COLO668 (cell line): ENCODE results near the gene SLC5A3.

Source experiments
- DNase-seq: peaks from one replicate; lab custom pipeline; 2025; ENCODE audit not compliant: unreplicated experiment; lab: John Stamatoyannopoulos, UW

SLC5A3 gene

GRCh38 chr21:34065027-34065426 lies 8.4 kb upstream of the SLC5A3 start:
- DNase-seq: no peak

- DNase-seq: no peak
Measured at GRCh38 chr21:34071683-34072082, 1.7 kb upstream of the SLC5A3 start.

GRCh38 chr21:34072145-34073031 lies 990 bp upstream of the SLC5A3 start:
- DNase-seq: no peak

GRCh38 chr21:34073749-34074282 lies 438 bp downstream of the SLC5A3 start:
- DNase-seq: peak; percentile 81

- DNase-seq: no peak
Measured at GRCh38 chr21:34074283-34075090, 1.1 kb downstream of the SLC5A3 start.

GRCh38 chr21:34075091-34075425 lies 1.7 kb downstream of the SLC5A3 start:
- DNase-seq: no peak

- DNase-seq: no peak
Measured at GRCh38 chr21:34075760-34076660, 2.6 kb downstream of the SLC5A3 start.

GRCh38 chr21:34076835-34077234 lies 3.5 kb downstream of the SLC5A3 start:
- DNase-seq: no peak

GRCh38 chr21:34077888-34078287 lies 4.5 kb downstream of the SLC5A3 start:
- no peak for DNase-seq

- DNase-seq: no peak
Measured at GRCh38 chr21:34078915-34079314, 5.5 kb downstream of the SLC5A3 start.

- no peak for DNase-seq
Measured at GRCh38 chr21:34080710-34081109, 7.3 kb downstream of the SLC5A3 start.

GRCh38 chr21:34082769-34083168 lies 9.4 kb downstream of the SLC5A3 start:
- DNase-seq: no peak

GRCh38 chr21:34083357-34083756 lies 10.0 kb downstream of the SLC5A3 start:
- DNase-seq: no peak

GRCh38 chr21:34085129-34085528 lies 11.8 kb downstream of the SLC5A3 start:
- DNase-seq: no peak

GRCh38 chr21:34086887-34087306 lies 13.5 kb downstream of the SLC5A3 start:
- no peak for DNase-seq

- DNase-seq: no peak
Measured at GRCh38 chr21:34088752-34089151, 15.4 kb downstream of the SLC5A3 start.

GRCh38 chr21:34091032-34091431 lies 17.7 kb downstream of the SLC5A3 start:
- no peak for DNase-seq

GRCh38 chr21:34091607-34092006 lies 18.2 kb downstream of the SLC5A3 start:
- DNase-seq: no peak

GRCh38 chr21:34092262-34092921 lies 19.0 kb downstream of the SLC5A3 start:
- peak; percentile 58 for DNase-seq

GRCh38 chr21:34093083-34093482 lies 19.7 kb downstream of the SLC5A3 start:
- no peak for DNase-seq
